Measurements from ENCODE around the gene MYBPC3. TPM values are rescaled to one million over a fixed set of nuclear protein-coding genes. Genes with fewer than 3 reads are reported as not detected.

Gene MYBPC3
- 0.06 to 0.13 TPM (median 0.08 TPM) in 5 replicates for total RNA-seq (2022; extraction: Qiagen RNA extraction; ENCODE audit: low read depth)

GRCh38 chr11:47352556-47352955, at the start of gene MYBPC3:
TSS of gene MYBPC3 (minus strand) at chr11:47352702. CDS start at chr11:47352647, 55 bp downstream.

GRCh38 chr11:47378010-47378835, 25.7 kb upstream of the MYBPC3 start, which contains the start of gene SPI1:
TSS of gene SPI1 (minus strand) at chr11:47378547. CDS start at chr11:47378353, 194 bp downstream.

Other genes with a start within 250 kb of the MYBPC3 start
- gene ARFGAP2, start 175.8 kb downstream of the MYBPC3 start, total RNA-seq (2022; extraction: Qiagen RNA extraction; ENCODE audit: low read depth) = 25.2 to 32.3 TPM (median 26.7 TPM) in 5 replicates
- 25.9 to 33.8 TPM (median 30.6 TPM) in 5 replicates for gene PACSIN3, start 166.3 kb downstream of the MYBPC3 start, total RNA-seq (2022; extraction: Qiagen RNA extraction; ENCODE audit: low read depth)
- gene DDB2, start 137.7 kb downstream of the MYBPC3 start, total RNA-seq (2022; extraction: Qiagen RNA extraction; ENCODE audit: low read depth) = 82.8 to 107 TPM (median 88.0 TPM) in 5 replicates
- gene ACP2, start 103.9 kb downstream of the MYBPC3 start, total RNA-seq (2022; extraction: Qiagen RNA extraction; ENCODE audit: low read depth) = 20.8 to 31.1 TPM (median 23.0 TPM) in 5 replicates
- gene NR1H3, start 94.7 kb downstream of the MYBPC3 start, total RNA-seq (2022; extraction: Qiagen RNA extraction; ENCODE audit: low read depth) = 10.1 to 17.8 TPM (median 14.7 TPM) in 5 replicates
- 20.4 to 23.7 TPM (median 22.1 TPM) in 5 replicates for gene MADD, start 82.6 kb downstream of the MYBPC3 start, total RNA-seq (2022; extraction: Qiagen RNA extraction; ENCODE audit: low read depth)
- gene SPI1, start 25.8 kb upstream of the MYBPC3 start, total RNA-seq (2022; extraction: Qiagen RNA extraction; ENCODE audit: low read depth) = 0.09 TPM in 1 of 5 replicates, not detected in the others
- 38.8 to 55.3 TPM (median 43.5 TPM) in 5 replicates for gene SLC39A13, start 55.9 kb upstream of the MYBPC3 start, total RNA-seq (2022; extraction: Qiagen RNA extraction; ENCODE audit: low read depth)
- gene PSMC3, start 73.7 kb upstream of the MYBPC3 start, total RNA-seq (2022; extraction: Qiagen RNA extraction; ENCODE audit: low read depth) = 184 to 261 TPM (median 197 TPM) in 5 replicates
- gene RAPSN, start 96.4 kb upstream of the MYBPC3 start, total RNA-seq (2022; extraction: Qiagen RNA extraction; ENCODE audit: low read depth) = 0.07 TPM in 1 of 5 replicates, not detected in the others
- gene CELF1, start 200.4 kb upstream of the MYBPC3 start, total RNA-seq (2022; extraction: Qiagen RNA extraction; ENCODE audit: low read depth) = 40.4 to 54.4 TPM (median 48.2 TPM) in 5 replicates
- gene PTPMT1, start 212.9 kb upstream of the MYBPC3 start, total RNA-seq (2022; extraction: Qiagen RNA extraction; ENCODE audit: low read depth) = 57.9 to 80.3 TPM (median 79.2 TPM) in 5 replicates
- 16.6 to 19.1 TPM (median 18.0 TPM) in 5 replicates for gene KBTBD4, start 226.3 kb upstream of the MYBPC3 start, total RNA-seq (2022; extraction: Qiagen RNA extraction; ENCODE audit: low read depth)
- gene NDUFS3, start 226.4 kb upstream of the MYBPC3 start, total RNA-seq (2022; extraction: Qiagen RNA extraction; ENCODE audit: low read depth) = 104 to 151 TPM (median 132 TPM) in 5 replicates
- gene FAM180B, start 234.0 kb upstream of the MYBPC3 start, total RNA-seq (2022; extraction: Qiagen RNA extraction; ENCODE audit: low read depth) = 0.07 TPM in 1 of 5 replicates, not detected in the others
- 0.13 to 0.22 TPM in 2 of 5 replicates, not detected in the others for gene C1QTNF4, start 241.7 kb upstream of the MYBPC3 start, total RNA-seq (2022; extraction: Qiagen RNA extraction; ENCODE audit: low read depth)

All from A549 treated with RU486 at 1 μM for 4 hours (cell line).